ENCODE measurements around the gene CD47. TPM values are rescaled to one million over a fixed set of nuclear protein-coding genes. Genes with fewer than 3 reads are reported as not detected.

Gene CD47
- total RNA-seq, 1 donor from 2014 or later, result 190 TPM

DNA sequence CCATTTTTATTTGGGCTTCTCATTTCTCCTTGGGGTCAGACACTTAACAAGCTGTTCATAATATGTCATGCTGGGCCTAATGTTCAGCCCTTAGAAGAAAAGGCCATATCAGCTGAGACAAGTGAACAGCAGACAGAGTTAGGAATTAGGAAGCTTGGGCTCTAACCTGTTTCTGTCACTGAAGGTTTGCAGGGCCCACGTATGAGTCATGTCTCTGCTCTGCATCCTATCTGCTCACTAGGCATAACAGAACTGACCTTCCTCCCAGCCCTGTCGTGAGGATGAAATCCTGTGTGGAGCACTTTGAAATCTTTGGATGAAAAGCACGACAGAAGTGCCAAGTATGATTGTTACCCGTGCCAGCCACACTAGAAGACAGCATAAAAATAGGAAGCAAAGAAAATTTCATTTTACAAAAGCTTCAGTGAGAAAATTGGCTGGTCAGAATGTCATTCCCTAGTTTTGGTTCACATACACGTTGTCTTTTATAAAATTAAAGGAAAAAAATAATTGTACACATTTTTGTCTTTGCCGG, 26.5 kb upstream of the CD47 start:
- DNase-seq (ENCODE audit: low read depth), result peak; percentile 51

DNA sequence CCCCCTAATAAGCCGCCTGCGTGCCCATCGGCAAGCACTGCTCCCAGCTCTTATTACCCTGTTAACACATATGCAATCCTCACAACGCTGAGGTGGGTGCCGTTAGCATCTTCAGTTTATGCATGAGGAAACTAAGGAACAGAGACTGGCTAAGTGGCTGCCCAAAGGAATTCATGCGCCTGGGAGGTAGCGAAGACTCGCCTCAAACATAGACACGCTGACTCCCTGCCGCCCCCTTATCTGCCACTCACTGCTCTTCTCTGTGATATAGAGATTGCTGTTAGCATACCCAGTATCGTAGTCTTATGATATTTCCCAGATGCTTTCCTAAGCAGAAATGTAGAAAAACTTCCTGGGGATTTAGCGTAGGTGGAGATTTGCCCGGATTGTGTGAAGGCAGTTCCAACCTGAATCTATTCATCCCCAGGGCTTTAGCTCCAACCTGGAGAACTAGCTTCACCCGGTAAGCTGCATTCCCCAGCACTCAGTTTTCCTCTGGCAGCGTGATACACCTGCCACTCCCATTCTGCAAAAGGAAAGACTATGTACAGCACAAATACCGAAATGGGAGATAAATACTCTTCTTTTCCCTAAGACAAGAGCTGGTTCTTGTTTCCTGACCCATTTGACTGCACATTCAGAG, 23.7 kb upstream of the CD47 start:
- DNase-seq (ENCODE audit: low read depth), result peak; percentile 45

DNA sequence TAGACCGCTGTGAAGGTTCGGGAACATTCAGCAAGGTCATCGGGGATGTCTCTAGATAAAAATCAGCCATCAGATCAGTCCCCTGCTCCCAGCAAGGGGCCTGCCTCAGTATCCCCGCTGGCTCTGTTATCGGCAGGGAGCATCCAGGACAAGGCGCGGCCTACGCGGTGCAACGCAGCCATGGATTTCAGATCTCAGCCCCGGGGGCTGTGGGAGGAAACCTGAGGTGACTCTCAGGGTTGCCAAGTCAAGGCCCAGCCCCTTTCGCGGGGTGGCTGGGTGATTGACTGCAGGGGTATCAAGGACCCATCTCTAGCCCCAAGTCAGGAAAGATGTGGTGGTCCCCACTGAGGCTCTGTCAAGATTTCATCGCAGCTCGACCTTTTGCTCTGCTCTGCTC, 23.1 kb upstream of the CD47 start:
- DNase-seq (ENCODE audit: low read depth), result no peak

GRCh38 chr3:108110934-108111333, 20.1 kb upstream of the CD47 start:
- no peak for DNase-seq (ENCODE audit: low read depth)

DNA sequence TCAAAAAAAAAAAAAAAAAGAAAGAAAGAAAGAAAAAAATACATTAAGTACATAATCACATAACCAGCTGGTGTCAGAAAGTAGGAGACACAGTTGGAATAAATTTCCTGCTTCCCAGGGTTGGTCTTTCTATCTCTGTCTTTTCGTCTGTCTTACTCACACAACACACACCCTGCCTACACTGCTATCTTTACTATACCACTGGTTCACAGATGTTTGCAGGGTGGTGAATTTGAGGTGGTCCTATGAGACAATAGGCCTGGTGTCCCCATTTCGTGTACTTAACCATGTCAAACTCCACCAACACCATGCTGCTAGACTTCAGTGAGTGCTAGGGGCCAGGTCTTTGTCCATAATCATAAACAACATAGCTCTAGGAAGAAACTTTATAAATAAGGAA, 17.6 kb upstream of the CD47 start:
- no peak for DNase-seq (ENCODE audit: low read depth)

DNA sequence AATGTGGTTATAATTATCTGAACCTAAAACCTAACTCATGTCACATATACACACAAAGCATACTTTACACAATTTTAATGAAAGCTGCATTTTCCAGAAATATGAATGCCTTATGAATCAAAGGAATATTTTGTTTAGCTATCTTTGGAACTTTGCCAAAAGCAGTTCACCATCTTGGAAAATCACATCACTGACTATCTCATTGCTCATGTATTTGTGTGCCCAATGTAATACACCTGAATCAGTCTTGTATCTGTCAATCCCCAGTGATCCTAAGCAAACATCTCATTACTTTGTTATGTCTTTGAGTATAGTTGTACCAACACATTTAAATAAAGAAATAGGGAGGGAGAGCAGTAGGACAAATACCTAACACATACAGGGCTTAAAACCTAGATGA, 15.6 kb upstream of the CD47 start:
- no peak for DNase-seq (ENCODE audit: low read depth)

DNA sequence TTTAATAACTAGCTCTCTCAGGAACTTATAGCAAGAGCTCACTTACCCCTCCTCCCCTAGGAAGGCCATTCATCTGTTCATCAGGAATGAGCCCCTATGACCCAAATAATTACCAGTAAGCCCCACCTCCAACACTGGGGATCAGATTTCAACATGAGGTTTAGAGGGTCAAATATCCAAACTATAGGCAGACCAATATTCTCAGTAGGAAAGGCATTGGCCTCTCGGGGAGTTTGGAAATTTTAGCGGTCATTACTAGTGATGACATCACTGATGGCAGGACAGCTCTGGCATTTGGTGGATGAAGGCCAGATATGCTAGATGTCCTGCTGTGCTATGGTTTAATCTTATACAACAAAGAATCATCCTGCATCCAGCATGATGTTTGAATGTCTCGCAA, 15.2 kb upstream of the CD47 start:
- no peak for DNase-seq (ENCODE audit: low read depth)

GRCh38 chr3:108103886-108104797, 13.3 kb upstream of the CD47 start:
- no peak for DNase-seq (ENCODE audit: low read depth)

- DNase-seq (ENCODE audit: low read depth), result no peak
Measured at GRCh38 chr3:108103040-108103751, 12.4 kb upstream of the CD47 start.

- DNase-seq (ENCODE audit: low read depth), result no peak
Measured at GRCh38 chr3:108102420-108103039, 11.7 kb upstream of the CD47 start.

GRCh38 chr3:108100906-108101660, 10.3 kb upstream of the CD47 start:
- DNase-seq (ENCODE audit: low read depth), result no peak

- no peak for DNase-seq (ENCODE audit: low read depth)
Measured at GRCh38 chr3:108099679-108100428, 9.0 kb upstream of the CD47 start.

GRCh38 chr3:108099244-108099643, 8.4 kb upstream of the CD47 start:
- DNase-seq (ENCODE audit: low read depth), result no peak

GRCh38 chr3:108098003-108098370, 7.2 kb upstream of the CD47 start:
- no peak for DNase-seq (ENCODE audit: low read depth)

- DNase-seq (ENCODE audit: low read depth), result no peak
Measured at GRCh38 chr3:108097322-108098002, 6.6 kb upstream of the CD47 start.

DNA sequence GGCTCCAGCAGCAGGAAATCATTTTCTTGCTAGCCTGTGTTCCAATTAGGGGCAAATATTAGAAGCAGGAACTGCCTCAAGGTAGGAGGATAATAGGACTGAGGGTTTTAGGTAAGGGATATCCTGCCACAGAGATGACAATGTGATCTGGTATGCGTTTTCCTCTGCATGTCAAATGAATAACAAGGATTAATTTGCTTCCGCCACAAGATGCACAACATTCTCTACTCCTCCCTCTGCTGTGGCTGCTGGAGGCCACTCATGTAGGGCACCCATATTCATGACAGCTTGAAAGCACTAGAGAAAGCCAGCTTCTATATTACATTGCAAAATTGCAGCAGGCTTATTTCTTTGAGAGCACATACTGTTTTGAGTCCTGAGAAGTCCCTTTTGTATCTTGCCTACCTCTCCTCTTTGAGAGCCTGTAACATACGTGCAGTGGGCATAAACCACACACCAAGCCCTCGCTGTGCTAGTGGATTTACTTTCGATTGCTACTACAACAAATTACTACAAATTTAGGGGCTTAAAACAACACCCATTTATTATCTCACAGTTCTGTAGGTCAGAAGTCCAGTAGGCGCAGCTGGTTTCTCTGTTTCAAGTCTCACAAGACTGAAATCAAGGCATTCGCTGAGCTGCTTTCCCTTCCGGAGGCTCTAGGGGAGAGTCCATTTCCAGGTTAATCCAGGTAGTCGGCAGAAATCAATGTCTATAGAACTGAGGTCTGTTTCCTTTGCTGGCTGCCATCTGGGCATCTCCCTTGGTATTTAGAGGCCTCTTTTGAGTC, 5.9 kb upstream of the CD47 start:
- no peak for DNase-seq (ENCODE audit: low read depth)

DNA sequence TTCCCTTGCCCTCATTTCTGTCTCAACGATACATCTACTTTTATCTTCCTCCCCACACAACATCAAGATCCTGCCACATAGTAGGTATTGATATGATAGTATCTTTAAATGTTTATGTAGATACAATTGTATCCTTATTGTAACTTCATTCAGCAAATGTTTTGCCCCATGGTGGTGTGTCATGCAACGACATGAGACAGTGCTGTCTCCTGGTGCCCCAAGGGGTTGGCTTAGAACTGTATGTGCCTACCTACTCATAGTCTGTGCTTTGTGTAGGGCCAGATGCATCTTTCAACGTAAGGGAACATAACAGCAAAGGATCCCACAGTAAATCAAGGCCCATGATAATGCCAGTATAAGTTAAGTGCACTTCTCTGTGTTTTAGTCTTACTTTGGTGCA, 2.8 kb upstream of the CD47 start:
- DNase-seq (ENCODE audit: low read depth), result no peak

DNA sequence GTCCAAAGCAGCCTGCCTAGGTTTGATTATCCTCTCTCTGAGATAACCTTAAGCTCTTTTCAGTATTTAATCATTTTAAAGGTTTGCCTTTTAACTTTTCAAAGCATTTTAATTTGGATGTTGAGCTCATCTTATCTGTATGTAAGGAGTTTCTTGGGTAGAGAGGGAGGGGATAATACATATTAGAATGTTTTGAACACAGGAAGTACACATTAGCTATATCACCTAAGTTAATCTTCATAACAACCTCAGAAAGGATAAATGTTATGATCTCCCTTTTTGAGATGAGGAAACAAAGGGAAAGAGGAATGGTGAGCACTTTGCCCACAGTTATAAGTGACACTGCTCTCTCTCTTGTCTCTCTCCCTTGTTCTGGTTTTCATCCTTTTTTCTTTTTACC, 2.2 kb upstream of the CD47 start:
- DNase-seq (ENCODE audit: low read depth), result no peak

DNA sequence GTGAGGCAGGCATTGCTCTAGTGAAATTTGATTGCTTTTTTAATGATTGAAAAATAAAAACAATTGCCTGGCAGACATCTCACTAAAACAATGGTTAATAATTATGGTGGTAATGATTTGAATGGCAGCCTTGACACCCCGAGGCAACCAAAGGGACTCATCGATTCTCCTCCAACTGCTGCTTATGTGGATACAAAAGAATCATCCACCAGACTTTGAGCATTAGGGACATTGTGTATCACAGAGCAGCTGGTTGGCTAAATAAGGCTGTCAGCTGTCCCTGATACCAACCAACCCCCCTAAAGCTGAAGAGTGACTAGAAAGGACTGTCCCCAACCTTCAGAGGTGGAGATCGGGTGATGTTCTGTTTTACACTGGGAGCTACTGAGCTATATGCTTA, 1.7 kb upstream of the CD47 start:
- DNase-seq (ENCODE audit: low read depth), result no peak
